MM.1S (cell line): ENCODE measurements around the gene RSRC1.

Source experiments
- DNase-seq: peaks from one replicate; pipeline ENCODE4 v3.0.0-alpha.2; 2015
- H2AFZ ChIP-seq: fragments of 300-600 bp; sonication (generic); 2 replicates; pipeline ENCODE4 v1.6.0; 2016; ENCODE audit warnings: antibody characterized with exemption, low read length
- H3F3A ChIP-seq: fragments of 300-600 bp; sonication (generic); 2 replicates; pipeline ENCODE4 v1.6.1; 2016; ENCODE audit warnings: mild to moderate bottlenecking, antibody characterized with exemption, low read length, moderate library complexity, mixed read lengths; ENCODE audit not compliant: insufficient read depth
- H3K27ac ChIP-seq: fragments of 300-600 bp; sonication (generic); 2 replicates; pipeline ENCODE4 v1.5.1; 2016; ENCODE audit warnings: mild to moderate bottlenecking, low read length
- H3K27me3 ChIP-seq: fragments of 300-600 bp; sonication (generic); replicated peaks from 2 replicates; pipeline ENCODE4 v1.6.0; 2016; ENCODE audit warnings: low read length; ENCODE audit not compliant: insufficient read depth
- H3K36me3 ChIP-seq: fragments of 300-600 bp; sonication (generic); replicated peaks from 2 replicates; pipeline ENCODE4 v1.6.1; 2016; ENCODE audit warnings: mild to moderate bottlenecking, low read length, mixed read lengths; ENCODE audit not compliant: insufficient read depth
- H3K4me1 ChIP-seq: fragments of 300-600 bp; sonication (generic); 2 replicates; pipeline ENCODE4 v1.6.1; 2016; ENCODE audit warnings: low read length, mixed read lengths
- H3K4me2 ChIP-seq: fragments of 300-600 bp; sonication (generic); 2 replicates; pipeline ENCODE4 v1.6.0; 2016; ENCODE audit warnings: low read depth, low read length
- H3K4me3 ChIP-seq: fragments of 300-600 bp; sonication (generic); 2 replicates; pipeline ENCODE4 v1.5.1; 2016; ENCODE audit warnings: low read length, mixed read lengths
- H3K79me2 ChIP-seq: fragments of 300-600 bp; sonication (generic); 2 replicates; pipeline ENCODE4 v1.6.1; 2016; ENCODE audit warnings: mixed run types, low read length, mixed read lengths
- H3K9ac ChIP-seq: fragments of 300-600 bp; sonication (generic); 2 replicates; pipeline ENCODE4 v1.6.1; 2016; ENCODE audit warnings: low read length, mixed read lengths
- H3K9me2 ChIP-seq: fragments of 300-600 bp; sonication (generic); replicated peaks from 2 replicates; pipeline ENCODE4 v1.6.1; 2016; ENCODE audit warnings: mild to moderate bottlenecking, low read length, mixed read lengths; ENCODE audit not compliant: insufficient read depth
- H3K9me3 ChIP-seq: fragments of 300-600 bp; sonication (generic); replicated peaks from 2 replicates; pipeline ENCODE4 v1.6.1; 2016; ENCODE audit warnings: mild to moderate bottlenecking, low read length, mixed read lengths; ENCODE audit not compliant: insufficient read depth
- H4K20me1 ChIP-seq: fragments of 300-600 bp; sonication (generic); 2 replicates; pipeline ENCODE4 v1.6.1; 2016; ENCODE audit warnings: mild to moderate bottlenecking, low read length, moderate library complexity, mixed read lengths; ENCODE audit not compliant: insufficient read depth
- EZH2 ChIP-seq: fragments of 300-600 bp; sonication (generic); optimal IDR thresholded peaks from 2 replicates; pipeline ENCODE3; 2017; ENCODE audit warnings: low read depth, mild to moderate bottlenecking, antibody characterized with exemption, low read length, mixed read lengths
- EZH2phosphoT487 ChIP-seq: fragments of 300-600 bp; sonication (generic); IDR thresholded peaks from 2 replicates; pipeline ENCODE4 v1.6.1; 2018; ENCODE audit warnings: antibody characterized with exemption, low read length
- TF ChIP-seq, protein P1 (sequence below): fragments of 300-600 bp; sonication (generic); IDR thresholded peaks from 2 replicates; pipeline ENCODE4 v1.5.1; 2016; ENCODE audit warnings: antibody characterized with exemption, low read length, mixed read lengths

RSRC1 gene

DNA sequence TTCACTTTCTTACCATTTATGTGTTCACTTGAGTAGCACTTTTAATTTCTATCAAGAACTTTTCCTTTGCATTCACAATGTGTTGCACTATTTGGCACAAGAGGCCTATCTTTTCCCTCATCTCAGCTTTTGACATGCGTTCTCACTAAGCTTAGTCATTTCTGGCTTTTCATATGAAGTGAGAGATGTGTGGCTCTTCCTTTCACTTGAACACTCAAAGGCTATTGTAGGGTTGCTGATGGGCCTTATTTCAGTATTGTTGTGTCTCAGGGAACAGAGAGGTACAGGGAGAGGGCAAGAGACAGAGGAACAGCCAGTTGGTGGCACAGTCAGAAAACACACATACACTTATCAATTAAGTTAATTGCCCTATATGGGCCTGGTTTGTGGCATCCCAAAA, 333.7 kb downstream of the RSRC1 start:
- Histone ChIP-seq H3K9me2 (no peaks in the 10 kb centered on the region), H3K79me2 (no peaks in the 10 kb centered on the region), H3K36me3 (no peaks in the 10 kb centered on the region), H3K9me3 (no peaks in the 10 kb centered on the region), H2AFZ (no peak overlapping the region), H3K4me1 (no peaks in the 10 kb centered on the region), H3K9ac (no peak overlapping the region), H3K27ac (no peak overlapping the region), H3K4me3 (no peak overlapping the region), H3K4me2 (no peak overlapping the region), H3F3A (no peaks in the 10 kb centered on the region), H3K27me3 (no peaks in the 10 kb centered on the region), H4K20me1 (no peaks in the 10 kb centered on the region)
- DNase-seq: no peak
- TF ChIP-seq EZH2phosphoT487: no peak
- no peak for TF ChIP-seq EZH2
- TF ChIP-seq, protein P1, sequence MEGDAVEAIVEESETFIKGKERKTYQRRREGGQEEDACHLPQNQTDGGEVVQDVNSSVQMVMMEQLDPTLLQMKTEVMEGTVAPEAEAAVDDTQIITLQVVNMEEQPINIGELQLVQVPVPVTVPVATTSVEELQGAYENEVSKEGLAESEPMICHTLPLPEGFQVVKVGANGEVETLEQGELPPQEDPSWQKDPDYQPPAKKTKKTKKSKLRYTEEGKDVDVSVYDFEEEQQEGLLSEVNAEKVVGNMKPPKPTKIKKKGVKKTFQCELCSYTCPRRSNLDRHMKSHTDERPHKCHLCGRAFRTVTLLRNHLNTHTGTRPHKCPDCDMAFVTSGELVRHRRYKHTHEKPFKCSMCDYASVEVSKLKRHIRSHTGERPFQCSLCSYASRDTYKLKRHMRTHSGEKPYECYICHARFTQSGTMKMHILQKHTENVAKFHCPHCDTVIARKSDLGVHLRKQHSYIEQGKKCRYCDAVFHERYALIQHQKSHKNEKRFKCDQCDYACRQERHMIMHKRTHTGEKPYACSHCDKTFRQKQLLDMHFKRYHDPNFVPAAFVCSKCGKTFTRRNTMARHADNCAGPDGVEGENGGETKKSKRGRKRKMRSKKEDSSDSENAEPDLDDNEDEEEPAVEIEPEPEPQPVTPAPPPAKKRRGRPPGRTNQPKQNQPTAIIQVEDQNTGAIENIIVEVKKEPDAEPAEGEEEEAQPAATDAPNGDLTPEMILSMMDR: no peak

DNA sequence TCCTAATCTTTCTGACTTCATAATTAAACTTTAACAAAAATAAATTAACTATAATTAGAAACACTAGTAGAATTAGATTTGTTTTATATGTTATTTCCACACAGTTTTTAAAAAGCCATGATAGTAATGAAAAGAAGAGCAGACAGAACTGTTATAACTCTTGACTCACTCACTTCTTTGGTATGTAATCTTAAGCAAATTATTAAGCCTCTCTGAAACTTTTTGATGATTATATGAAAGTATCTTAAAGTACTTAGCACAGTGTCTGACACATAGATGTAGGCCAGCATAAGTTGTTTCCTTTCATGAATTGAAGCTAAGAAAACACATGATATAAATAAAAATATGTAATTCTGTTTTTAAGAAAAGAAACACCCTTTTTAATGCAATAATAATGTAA, 337.5 kb downstream of the RSRC1 start:
- no peaks in the 10 kb centered on the region for H3K27me3 ChIP-seq
- no peaks in the 10 kb centered on the region for H3K9me3 ChIP-seq
- no peak overlapping the region for H3K4me2 ChIP-seq
- no peaks in the 10 kb centered on the region for H3K79me2 ChIP-seq
- DNase-seq: no peak
- H3F3A ChIP-seq: no peaks in the 10 kb centered on the region
- no peak for TF ChIP-seq EZH2phosphoT487
- TF ChIP-seq, protein P1: no peak
- TF ChIP-seq EZH2: no peak
- H3K4me1 ChIP-seq: peaks cover 12% of the 10 kb centered on the region
- no peaks in the 10 kb centered on the region for H4K20me1 ChIP-seq
- H2AFZ ChIP-seq: no peak overlapping the region
- H3K4me3 ChIP-seq: no peak overlapping the region
- H3K36me3 ChIP-seq: no peaks in the 10 kb centered on the region
- no peaks in the 10 kb centered on the region for H3K9me2 ChIP-seq
- H3K27ac ChIP-seq: no peak overlapping the region
- H3K9ac ChIP-seq: no peak overlapping the region

DNA sequence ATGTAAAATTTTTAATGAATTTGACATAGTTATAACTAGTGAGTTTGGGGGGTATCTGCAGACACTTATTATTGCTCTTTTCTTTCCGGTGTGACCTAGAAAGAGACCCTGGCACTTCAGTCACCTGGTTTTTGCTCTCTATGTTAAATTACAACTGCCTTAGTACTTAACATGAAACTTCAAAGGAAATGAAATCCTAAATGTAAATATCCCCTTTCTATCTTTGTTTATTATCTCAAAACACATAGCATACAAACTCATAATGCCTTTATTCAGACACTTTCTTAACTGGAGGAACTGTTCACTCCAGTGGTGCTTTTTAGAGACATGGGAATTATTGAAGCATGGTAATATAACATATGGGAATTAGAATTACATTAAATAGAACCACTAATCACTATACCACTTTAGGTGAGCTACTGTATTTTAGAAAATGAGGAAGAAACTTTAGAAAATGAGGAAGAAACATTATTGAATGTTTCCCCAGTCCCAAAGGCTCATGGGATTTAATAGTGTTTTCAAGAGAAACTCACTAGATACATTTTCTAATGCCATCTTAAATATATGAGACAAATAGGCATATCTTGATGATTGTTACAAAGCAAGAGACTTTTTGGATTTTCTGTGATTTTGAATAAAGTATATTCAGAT, 341.6 kb downstream of the RSRC1 start:
- H3K27me3 ChIP-seq: no peaks in the 10 kb centered on the region
- H3K4me2 ChIP-seq: peak overlapping the region; percentile 4; the same call in 1 of the 2 replicates
- H3K4me1 ChIP-seq: peaks cover 35% of the 10 kb centered on the region
- no peak overlapping the region for H3K27ac ChIP-seq
- H4K20me1 ChIP-seq: no peaks in the 10 kb centered on the region
- H3K4me3 ChIP-seq: no peak overlapping the region
- no peaks in the 10 kb centered on the region for H3K36me3 ChIP-seq
- H3F3A ChIP-seq: 0 out of 2 replicates have a peak, but pooled peaks cover 5% of the 10 kb centered on the region
- H3K9me3 ChIP-seq: no peaks in the 10 kb centered on the region
- H2AFZ ChIP-seq: no peak overlapping the region
- no peak overlapping the region for H3K9ac ChIP-seq
- no peaks in the 10 kb centered on the region for H3K79me2 ChIP-seq
- TF ChIP-seq EZH2phosphoT487: no peak
- no peak for TF ChIP-seq EZH2
- DNase-seq: no peak
- no peaks in the 10 kb centered on the region for H3K9me2 ChIP-seq

DNA sequence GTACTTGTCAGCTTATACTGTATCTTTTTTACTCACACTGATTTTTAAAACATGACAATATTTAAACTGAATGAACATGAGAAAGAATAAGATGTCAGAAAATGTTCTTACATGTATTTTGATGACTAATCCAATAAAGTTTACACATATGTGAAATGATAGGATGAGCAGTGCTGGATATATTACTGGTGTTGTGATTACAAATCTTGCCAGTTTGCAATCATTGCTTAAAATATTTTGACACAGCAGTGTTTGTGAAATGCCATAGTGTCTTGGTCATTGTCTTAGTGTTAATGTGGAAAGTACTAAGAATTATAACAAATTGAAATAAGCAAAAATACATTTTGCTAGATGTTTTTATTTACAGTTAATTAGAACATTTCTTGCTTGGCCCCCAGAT, 342.4 kb downstream of the RSRC1 start:
- no peak overlapping the region for H3K27ac ChIP-seq
- H3K36me3 ChIP-seq: no peaks in the 10 kb centered on the region
- peaks cover 35% of the 10 kb centered on the region for H3K4me1 ChIP-seq
- no peak overlapping the region for H2AFZ ChIP-seq
- no peaks in the 10 kb centered on the region for H3K9me3 ChIP-seq
- no peaks in the 10 kb centered on the region for H3K9me2 ChIP-seq
- TF ChIP-seq EZH2phosphoT487 (no peak), EZH2 (no peak)
- TF ChIP-seq, protein P1: no peak
- no peak overlapping the region for H3K4me3 ChIP-seq
- H3K27me3 ChIP-seq: no peaks in the 10 kb centered on the region
- H3K79me2 ChIP-seq: no peaks in the 10 kb centered on the region
- no peak for DNase-seq
- H3K4me2 ChIP-seq: no peak overlapping the region
- H3F3A ChIP-seq: 0 out of 2 replicates have a peak, but pooled peaks cover 5% of the 10 kb centered on the region
- H3K9ac ChIP-seq: no peak overlapping the region
- H4K20me1 ChIP-seq: no peaks in the 10 kb centered on the region
